ENCODE data around the gene EBI3.
"Not testable (repeated sequence)": the region's sequence is repeated elsewhere in the genome, so short reads cannot be mapped to it uniquely, and the experiment has no call there.

The EBI3 gene

DNA sequence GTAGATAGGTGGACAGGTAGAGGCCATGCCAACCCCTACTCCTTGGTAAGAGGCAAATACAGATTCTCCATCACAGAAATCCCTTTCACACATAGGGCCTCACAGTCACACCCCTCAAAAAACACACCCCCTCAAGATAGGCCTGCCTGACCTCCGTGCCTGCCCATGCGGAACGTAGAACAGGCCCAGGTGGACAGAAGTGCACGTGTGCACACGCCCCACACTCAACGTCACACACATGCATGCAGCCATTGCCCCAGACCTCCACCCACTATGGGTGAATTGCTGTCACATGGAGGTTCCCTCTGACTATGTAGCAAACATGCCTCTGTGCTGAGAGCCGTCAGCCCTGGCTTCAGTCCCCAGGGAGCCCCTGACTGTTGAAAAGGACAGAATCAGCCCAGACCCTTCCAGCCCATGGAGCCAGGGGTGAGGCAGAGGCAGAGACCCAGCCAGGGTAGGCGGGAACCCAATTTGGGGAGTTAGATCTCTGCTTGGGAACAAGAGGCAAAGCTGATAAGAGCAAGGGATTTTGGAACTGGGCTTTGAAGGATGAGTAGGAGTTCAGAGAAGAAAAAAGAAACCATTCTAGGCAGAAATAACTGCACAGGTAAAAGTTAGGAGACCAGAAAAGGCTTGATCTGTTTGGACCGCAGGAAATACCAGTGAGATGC is 43.8 kb upstream of the EBI3 start:
- H3K4me3 ChIP-seq (ENCODE audit: low read depth, low read length) = no peak overlapping the region
- no peak for DNase-seq (ENCODE audit: low read depth)
- no peak for TF ChIP-seq CTCF (IDR thresholded peaks at IDR 0.05; ENCODE audit: insufficient read depth, low read depth, low read length, missing control alignments)

GRCh38 chr19:4186087-4186993 is 43.0 kb upstream of the EBI3 start:
- DNase-seq (ENCODE audit: low read depth) = peak; percentile 79
- TF ChIP-seq CTCF (IDR thresholded peaks at IDR 0.05; ENCODE audit: insufficient read depth, low read depth, low read length, missing control alignments) = peak; percentile 92

GRCh38 chr19:4187313-4188122 is 41.8 kb upstream of the EBI3 start:
- TF ChIP-seq CTCF (IDR thresholded peaks at IDR 0.05; ENCODE audit: insufficient read depth, low read depth, low read length, missing control alignments) = no peak
- H3K4me3 ChIP-seq (ENCODE audit: low read depth, low read length) = no peak overlapping the region
- DNase-seq (ENCODE audit: low read depth) = no peak

More at GRCh38 chr19:4186087-4186993, 43.0 kb upstream of the EBI3 start:
- no peak overlapping the region for H3K4me3 ChIP-seq (ENCODE audit: low read depth, low read length)

- H3K4me3 ChIP-seq (ENCODE audit: low read depth, low read length) = no peak overlapping the region
- DNase-seq (ENCODE audit: low read depth) = no peak
- no peak for TF ChIP-seq CTCF (IDR thresholded peaks at IDR 0.05; ENCODE audit: insufficient read depth, low read depth, low read length, missing control alignments)
Observed at GRCh38 chr19:4189641-4190040, 39.7 kb upstream of the EBI3 start.

DNA sequence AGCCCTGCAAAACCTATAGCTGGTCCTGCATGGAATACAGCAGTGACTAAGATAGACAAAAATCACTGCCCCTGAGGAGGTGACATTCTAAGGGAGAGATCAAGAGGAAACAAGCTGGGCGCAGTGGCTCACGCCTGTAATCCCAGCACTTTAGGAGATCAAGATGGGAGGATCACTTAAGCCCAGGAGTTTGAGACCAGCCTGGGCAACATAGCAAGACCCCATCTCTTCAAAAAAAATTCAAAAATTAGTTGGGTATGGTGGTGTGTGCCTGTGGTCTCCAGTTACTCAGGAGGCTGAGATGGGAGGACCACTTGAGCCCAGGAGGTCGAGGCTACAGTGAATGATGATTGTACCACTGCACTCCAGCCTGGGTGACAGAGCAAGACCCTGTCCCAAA is 36.8 kb upstream of the EBI3 start:
- DNase-seq (ENCODE audit: low read depth); H3K4me3 ChIP-seq (ENCODE audit: low read depth, low read length): not testable (repeated sequence)

GRCh38 chr19:4194353-4194752 is 35.0 kb upstream of the EBI3 start:
- TF ChIP-seq CTCF (IDR thresholded peaks at IDR 0.05; ENCODE audit: insufficient read depth, low read depth, low read length, missing control alignments) = no peak
- H3K4me3 ChIP-seq (ENCODE audit: low read depth, low read length) = no peak overlapping the region
- DNase-seq (ENCODE audit: low read depth) = no peak

DNA sequence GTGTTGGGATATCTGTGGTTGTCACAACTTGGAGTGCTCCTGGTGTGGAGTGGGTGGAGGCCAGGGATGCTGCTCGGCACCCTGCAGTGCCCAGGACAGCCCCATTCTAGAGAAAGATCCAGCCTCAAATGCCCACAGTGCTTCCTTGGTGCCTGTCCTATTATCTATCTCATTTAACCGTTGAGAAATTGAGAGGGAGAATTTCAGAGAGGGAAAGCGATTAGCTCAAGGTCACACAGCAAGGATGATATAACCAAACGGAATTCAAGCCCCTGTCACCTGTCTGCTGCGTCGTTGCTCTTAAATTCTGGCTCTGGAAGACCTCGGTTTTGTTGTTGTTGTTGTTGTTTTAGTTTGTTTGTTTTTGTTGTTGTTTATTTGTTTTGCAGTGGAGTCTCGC is 33.3 kb upstream of the EBI3 start:
- TF ChIP-seq CTCF (IDR thresholded peaks at IDR 0.05; ENCODE audit: insufficient read depth, low read depth, low read length, missing control alignments) = no peak
- H3K4me3 ChIP-seq (ENCODE audit: low read depth, low read length) = no peak overlapping the region
- no peak for DNase-seq (ENCODE audit: low read depth)

Measured in GM12865 (cell line).